HG03045 (cell line): ENCODE data around the gene MFSD2A.
"Not testable (repeated sequence)": the region's sequence is repeated elsewhere in the genome, so short reads cannot be mapped to it uniquely, and the experiment has no call there.

ENCODE experiments used
- ATAC-seq: cut with Tn5 transposase; IDR thresholded peaks from one replicate; pipeline ENCODE4 v1.9.1; 2021; ENCODE audit warnings: mild to moderate bottlenecking, moderate library complexity; ENCODE audit not compliant: unreplicated experiment

The MFSD2A gene

GRCh38 chr1:39954870-39955546 lies at the start of gene MFSD2A:
TSS of gene MFSD2A (plus strand) at chr1:39955145. CDS start at chr1:39955293, 148 bp downstream.
- peak; percentile 75 for ATAC-seq

- no peak for ATAC-seq
Observed at GRCh38 chr1:39905172-39905571, 49.8 kb upstream of the MFSD2A start.

- no peak for ATAC-seq
Observed at GRCh38 chr1:39907528-39908453, 47.2 kb upstream of the MFSD2A start.

- ATAC-seq: no peak
Observed at GRCh38 chr1:39908534-39908933, 46.4 kb upstream of the MFSD2A start.

- ATAC-seq: no peak
Observed at GRCh38 chr1:39910263-39910662, 44.7 kb upstream of the MFSD2A start.

- not testable (repeated sequence) for ATAC-seq
Observed at GRCh38 chr1:39913136-39913535, 41.8 kb upstream of the MFSD2A start.

- no peak for ATAC-seq
Observed at GRCh38 chr1:39915499-39916129, 39.3 kb upstream of the MFSD2A start.

- no peak for ATAC-seq
Observed at GRCh38 chr1:39917825-39918224, 37.1 kb upstream of the MFSD2A start.

- no peak for ATAC-seq
Observed at GRCh38 chr1:39919545-39919944, 35.4 kb upstream of the MFSD2A start.

GRCh38 chr1:39922251-39922688 lies 32.7 kb upstream of the MFSD2A start:
- no peak for ATAC-seq

GRCh38 chr1:39925721-39926342 lies 29.1 kb upstream of the MFSD2A start:
- no peak for ATAC-seq

GRCh38 chr1:39926343-39926793 lies 28.6 kb upstream of the MFSD2A start:
- no peak for ATAC-seq

GRCh38 chr1:39926820-39927219 lies 28.1 kb upstream of the MFSD2A start:
- no peak for ATAC-seq

GRCh38 chr1:39927538-39927937 lies 27.4 kb upstream of the MFSD2A start:
- ATAC-seq: no peak

- ATAC-seq: no peak
Observed at GRCh38 chr1:39928809-39929587, 25.9 kb upstream of the MFSD2A start.

GRCh38 chr1:39933956-39934941 lies 20.7 kb upstream of the MFSD2A start:
- ATAC-seq: no peak

GRCh38 chr1:39936724-39937491 lies 18.0 kb upstream of the MFSD2A start:
- no peak for ATAC-seq

GRCh38 chr1:39938856-39939255 lies 16.1 kb upstream of the MFSD2A start:
- no peak for ATAC-seq
